Stimulated activated CD4-positive, alpha-beta T cell treated with anti-CD3 and anti-CD28 coated beads, TNF-alpha, amount 100 ng/mL, for 4 hours (primary cell): ENCODE results near the gene NEUROD1.

ENCODE experiments used
- DNase-seq, 3 experiments: peaks; one replicate each; pipeline ENCODE4 v3.0.0-alpha.2; 2020; ENCODE audit warnings: low read depth in 3 of 3

The NEUROD1 gene

DNA sequence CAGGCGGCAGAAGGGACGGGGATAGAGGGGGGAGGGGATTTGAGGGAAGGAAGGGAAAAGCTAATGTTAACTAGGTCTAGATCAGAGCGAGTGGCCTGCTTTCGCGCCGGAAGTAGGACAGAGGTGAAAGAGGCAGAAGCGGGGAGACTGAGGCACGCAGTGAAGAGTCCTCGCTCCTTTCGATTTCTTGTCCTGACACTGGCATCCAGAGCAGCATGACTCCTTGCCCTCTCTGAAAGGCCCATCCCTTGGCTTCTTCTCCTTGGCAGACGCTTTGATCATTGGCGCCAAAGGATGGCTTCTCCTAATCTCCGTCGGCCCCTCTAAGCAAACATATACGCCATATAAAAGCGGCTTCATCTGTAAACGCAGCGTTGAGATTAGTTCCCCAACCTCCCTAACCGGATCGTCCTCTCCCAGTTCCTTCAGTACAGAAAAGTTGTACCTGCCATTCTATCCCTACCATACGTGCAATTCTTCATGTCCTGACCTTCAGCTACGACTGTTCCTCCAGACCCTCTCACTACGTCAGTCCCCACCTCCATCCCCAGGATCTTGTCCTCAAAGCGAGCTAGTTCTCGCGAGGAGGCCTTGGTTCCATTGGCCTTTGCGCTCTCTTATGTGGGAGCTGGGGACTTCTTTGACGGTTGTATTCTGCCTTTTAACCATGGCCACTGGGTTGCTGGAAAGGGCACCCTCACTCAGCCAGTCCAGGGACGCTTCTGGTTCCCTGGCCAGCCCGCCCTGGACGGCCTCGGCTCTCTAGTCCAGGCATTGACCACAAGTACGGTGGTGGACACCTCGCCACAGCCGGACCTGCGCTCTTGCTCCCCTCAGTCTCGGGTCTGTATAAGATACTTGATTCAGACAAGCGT lies 857 bp upstream of the NEUROD1 start:
- DNase-seq, result no peak

DNA sequence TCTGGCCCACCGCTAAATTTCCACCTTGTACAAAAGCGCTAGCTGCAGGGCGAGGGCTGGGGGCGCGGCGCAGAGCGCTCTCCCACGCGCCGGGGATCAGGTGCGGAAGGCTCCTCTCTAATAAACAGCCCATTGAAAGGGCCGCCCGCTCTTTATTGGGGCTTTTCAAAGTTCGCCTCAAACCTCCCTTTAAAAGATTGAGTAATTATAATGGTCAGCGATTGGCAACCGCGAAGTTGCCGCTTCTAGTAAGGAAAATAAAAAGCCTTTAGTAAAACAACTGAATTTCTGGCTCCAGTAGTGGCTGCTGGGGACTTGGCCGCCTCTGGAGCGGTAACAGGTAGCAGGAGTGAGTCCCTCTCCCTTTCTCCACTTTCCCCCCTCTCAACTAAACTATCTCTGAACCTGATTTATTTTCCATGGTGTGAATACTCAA lies 755 bp downstream of the NEUROD1 start:
- no peak for DNase-seq

DNA sequence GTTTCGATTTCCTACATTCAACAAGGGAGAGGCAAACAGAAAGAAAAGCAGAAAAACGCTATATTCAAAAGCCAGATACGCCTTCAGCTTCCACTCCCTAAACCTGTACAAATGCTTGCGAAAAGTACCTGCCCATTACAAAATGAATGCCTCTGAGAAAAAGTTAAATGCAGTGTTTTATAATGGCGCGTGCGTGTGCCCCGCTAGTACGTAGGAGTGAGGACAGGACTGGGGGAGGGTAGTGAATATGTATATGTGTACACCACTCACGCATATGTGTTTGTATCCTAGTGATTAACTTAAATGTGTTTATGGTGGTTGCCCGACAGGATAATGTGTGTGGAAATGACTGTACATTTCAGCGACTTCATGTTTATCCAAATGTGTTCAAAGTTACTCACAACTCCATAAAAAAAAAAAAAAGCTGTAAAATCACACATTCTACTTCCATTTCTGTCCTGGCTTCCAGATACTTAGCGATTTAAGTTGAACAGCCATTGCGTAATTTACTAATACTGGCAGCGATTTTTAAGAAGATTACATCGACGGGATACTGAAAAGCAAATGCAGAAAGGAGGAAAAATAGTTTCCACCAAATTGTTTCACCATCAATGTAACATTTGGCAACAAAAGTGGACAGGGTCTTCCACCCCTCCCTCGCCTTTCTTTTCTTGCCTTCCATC lies 1.3 kb downstream of the NEUROD1 start:
- DNase-seq, result no peak

DNA sequence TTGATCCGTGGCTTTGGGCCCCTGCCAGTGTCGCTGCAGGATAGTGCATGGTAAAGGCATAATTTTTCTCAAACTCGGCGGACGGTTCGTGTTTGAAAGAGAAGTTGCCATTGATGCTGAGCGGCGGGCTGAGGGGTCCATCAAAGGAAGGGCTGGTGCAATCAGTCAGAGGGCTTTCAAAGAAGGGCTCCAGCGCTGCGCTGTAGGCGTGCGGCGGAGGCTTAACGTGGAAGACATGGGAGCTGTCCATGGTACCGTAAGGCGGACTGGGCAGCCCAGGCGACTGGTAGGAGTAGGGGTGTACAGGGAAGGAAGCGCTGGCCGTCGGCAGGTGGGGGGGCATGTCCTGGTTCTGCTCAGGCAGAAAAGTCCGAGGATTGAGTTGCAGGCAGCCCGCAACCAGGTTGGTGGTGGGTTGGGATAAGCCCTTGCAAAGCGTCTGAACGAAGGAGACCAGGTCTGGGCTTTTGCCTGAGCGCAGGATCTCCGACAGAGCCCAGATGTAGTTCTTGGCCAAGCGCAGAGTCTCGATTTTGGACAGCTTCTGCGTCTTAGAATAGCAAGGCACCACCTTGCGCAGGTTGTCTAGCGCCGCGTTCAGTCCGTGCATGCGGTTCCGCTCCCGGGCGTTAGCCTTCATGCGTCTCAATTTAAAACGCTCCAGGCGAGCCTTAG lies 2.3 kb downstream of the NEUROD1 start:
- peak in 2 of 3 experiments; percentile 5 to 21 for DNase-seq

DNA sequence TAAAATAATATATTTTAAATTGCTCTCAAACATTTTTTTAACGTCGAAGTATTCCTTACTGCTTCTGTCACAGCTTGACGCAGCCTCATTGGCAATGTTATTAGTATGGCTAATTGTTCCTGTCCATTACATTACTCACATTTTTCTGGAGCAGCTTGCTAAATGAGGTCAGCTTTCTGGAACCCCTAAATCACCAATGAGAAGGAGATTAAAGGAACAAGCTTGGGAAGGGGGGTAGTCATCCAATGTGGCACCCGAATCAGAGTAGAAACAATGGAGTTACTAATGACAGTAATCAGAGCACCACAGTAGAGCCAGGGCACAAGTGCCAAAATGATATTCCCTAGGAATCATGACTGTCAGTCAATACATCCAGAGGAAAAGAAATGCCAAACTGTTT lies 5.1 kb downstream of the NEUROD1 start:
- DNase-seq, result no peak

DNA sequence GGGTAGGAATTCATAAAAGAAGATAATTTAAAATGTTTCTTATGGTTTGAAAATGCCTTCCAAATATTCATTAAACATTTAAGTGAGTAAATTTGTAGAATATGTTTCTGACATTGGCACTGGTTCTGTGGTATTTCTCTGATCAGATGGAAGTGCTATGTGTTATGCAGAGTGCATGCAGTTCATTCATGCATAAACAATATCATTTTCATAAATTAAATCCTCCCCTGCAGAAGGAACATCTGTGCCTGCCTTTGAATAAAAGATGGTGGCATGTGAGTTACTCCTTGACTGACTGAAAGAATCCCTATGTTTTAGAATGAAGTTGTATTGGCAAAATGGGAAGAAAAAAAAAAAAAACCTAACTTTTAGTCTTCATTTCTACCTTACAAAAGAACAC lies 5.9 kb downstream of the NEUROD1 start:
- DNase-seq, result no peak

DNA sequence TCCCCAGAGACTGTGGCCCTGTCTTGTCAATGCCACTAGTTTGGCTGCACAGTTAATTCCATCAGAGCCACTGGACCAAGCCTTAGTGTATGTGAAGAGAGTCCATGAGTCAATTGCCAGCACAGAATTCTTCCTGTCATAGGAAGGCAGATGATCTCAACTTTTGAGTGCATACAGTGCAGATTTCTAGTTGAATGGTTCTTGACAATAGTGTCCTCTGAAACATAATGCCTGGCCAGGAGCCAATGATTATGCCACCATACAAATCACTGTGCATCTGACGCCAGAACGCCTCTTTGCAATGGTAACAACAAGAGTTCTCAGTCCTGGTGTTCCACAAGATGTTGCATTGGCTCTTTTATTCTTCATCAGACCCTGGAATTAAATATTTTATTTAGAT lies 7.1 kb downstream of the NEUROD1 start:
- DNase-seq, result no peak

DNA sequence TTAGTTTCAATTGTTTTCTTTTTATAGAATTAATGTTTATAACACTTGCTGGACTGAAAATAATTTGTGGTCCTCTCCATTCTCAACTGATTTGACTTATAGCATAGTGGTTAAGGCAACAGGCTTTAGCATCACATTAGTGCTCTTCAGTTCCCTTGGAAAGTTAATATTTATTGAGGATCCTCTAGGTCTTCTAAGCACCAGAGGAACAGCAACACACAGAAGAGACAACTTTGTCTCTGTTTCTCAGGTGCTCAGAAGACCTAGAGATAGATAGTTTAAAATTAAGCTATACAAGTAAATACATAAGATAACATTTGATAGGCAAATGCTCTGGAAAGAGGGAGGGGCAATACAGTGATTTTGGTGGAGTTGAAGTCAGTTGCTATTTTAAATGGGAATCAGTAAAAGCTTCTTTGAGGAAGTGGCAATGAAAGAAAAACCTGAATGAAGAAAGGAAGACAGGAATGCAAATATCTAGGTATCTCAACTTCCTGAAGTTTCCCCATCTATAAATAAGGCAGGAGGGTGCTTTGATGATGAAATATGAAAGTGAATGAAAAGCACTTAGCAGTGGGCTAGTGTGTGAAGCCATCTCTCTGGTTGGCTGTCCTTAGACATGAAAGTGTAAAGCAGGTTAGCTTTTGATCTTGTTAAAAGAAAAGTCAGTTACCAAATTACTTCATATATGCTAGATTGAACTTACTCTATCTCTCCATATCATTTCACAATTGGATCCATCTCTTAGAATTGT lies 7.9 kb downstream of the NEUROD1 start:
- DNase-seq, result no peak

DNA sequence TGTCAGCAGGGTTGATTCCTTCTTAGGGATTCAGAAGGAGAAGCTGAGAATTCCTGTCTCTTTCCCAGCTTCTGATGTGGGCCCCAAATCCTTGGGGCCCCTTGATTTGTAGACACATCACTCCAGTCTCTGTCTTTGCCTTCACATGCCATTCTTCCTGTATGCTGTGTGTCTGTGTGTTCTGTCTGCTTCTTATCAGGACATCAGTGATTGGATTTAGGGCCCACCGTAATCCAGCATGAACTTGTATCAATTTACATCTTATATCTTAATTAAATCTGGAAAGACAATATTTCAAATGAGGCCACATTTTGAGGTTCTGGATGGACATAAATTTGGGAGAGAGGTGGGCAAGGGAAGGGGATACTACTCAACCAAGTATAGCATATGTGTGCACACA lies 9.7 kb downstream of the NEUROD1 start:
- no peak for DNase-seq

DNA sequence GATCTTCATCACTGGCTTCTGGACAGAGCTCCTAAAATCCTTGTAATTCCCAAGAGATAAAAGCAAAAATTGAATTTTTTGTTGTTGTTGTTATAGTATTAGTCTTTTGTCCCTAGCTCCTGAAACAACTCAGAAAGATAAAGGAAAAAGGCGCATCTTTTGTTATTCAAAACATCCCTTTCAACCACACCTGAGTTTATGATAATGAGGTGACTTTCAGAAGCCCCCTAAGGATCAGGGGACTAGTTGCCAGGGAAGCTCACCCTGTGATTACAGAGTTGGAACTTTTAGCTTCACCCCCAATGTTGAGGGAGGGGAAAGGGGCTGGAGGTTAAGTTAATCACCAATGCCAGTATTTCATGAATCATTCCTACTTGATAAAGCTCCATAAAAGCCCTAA lies 13.1 kb downstream of the NEUROD1 start:
- no peak for DNase-seq

DNA sequence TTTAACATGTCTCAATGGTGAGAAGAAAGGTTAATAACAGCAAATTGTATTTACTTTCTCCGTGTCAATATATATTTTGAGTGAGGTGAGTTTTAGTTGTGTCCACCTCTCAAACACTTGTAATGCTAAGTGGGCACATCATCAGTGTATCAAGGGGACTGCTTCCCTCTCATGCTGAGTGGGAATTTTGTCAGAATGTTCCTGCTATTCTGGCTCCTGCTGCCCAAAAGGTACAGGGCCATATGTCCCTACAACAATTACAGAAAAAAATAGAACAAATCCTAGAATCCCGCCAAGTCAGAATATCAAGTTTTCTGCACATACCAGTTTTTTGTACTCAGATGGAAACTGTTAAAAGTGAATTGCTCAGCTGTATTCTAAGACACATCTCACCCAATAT lies 18.0 kb downstream of the NEUROD1 start:
- no peak for DNase-seq

DNA sequence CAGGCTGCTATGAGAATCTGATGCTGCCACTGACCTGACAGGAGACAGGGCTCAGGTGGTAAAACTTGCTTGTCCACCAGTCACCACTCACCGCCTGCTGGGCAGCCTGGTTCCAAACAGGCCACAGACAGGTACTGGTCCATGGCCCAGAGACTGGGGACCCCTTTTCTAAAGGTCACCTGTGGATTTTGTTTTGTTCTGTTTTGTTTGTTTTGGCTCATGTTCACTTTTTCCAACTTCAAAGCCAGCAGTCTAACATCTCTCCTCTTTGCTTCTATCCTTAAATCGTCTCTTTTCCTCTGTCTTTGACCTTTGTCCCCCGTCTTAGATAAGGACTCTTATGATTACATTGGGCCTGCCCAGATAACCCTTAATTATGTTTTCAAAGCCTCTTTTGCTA lies 20.1 kb downstream of the NEUROD1 start:
- no peak for DNase-seq

DNA sequence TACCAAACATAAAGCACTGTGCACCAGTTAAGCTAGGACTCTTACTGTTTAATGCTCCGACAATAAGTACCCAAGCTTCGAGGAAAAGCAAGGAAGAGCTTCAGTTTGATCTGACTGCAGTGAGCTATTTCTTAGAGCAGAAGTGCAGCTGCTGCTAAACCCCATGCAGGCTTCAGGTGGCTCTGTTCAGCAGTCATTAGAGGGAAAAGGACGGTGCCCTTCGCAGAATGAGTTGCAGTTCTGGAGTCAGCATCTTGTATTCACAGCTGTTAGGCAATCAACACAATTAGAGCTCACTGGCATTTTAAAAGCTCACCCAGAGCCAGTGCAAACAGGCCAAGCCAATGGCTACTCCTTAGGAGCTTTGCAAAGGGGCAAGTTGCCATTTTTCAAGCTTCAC lies 21.9 kb downstream of the NEUROD1 start:
- no peak for DNase-seq

DNA sequence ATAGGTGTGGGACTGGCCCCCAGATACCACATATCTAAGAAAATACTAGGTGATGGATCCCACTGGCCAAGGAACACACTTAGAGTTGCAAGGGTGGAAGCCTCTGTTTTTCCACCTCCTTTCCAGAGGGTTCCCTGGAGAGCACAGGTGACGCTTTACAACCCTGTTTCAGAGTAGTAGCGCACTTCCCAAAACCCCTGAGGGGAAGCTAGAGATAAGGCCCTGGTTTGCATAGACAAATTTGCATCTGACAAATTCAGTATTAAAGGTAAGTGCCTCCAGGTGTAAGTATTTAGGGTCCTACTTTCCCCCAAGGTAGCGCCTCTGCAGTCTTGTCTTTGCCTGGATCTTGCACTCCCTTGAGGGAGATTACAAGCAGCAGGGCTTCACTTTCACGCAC lies 22.9 kb downstream of the NEUROD1 start:
- DNase-seq, result no peak

DNA sequence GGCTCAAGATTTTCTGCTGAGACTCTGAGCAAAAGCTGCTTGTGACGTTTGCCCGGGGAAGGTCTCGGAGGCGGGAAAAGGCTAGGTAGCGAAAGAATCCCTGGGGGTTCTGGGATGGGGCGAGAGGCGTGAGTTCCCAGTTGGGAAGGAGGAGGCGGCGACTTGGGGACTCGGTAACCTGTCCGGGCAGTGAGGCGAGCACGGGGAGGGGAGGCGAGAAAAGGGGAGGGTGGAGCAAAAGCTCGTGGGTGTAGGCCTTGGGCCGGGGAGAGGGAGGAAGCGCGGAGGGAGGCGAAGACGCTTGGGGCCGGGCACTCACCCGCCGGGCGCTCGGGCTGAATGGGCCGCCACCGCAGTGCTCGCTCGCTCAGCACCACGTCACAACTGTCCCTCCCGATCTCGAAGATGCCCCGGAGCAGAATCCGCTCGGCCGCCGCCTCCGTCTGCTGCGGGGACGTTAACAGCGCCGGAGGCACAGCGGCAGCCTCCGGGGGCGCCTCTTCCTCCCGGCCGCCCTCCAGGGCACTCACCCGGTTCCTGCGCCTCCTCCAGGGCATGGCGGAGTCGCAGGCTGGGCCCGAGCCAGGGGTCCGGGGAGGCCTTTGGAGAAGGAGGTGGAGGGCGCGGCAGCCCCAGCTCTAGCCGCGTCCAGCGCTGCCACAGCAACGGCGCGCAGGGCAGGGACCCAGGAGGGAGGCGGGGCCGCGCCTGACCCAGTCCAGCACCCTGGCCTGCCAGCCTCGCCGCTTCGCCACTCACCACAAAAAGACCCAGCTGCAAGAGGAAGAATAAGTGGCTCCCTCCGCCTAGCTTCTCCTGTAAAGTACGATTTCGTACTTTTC lies 23.6 kb downstream of the NEUROD1 start, which contains the start of gene CERKL:
CERKL (minus strand) TSS at position 656 of the 842 bp plus-strand sequence; CDS start at position 557, 99 bp downstream.
- no peak for DNase-seq

DNA sequence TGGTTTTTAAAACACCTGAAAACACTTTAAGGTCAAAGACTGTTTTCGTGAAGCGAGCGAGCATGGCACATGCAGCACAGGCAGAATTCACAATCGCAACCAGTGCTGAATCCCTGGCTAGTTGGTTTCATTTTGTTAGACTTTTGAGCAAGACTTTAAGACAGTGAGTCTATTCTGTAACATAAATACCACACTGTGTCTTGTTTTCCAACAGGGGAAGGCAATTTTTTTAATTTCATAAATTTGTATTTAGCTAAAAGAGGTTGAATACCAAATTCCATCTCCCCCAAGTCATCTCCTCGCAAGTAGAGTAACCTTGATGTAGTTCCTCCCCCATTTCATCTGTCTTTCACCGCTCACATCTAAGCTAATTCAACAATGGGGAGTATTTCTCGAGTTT lies 24.8 kb downstream of the NEUROD1 start:
- DNase-seq, result no peak

DNA sequence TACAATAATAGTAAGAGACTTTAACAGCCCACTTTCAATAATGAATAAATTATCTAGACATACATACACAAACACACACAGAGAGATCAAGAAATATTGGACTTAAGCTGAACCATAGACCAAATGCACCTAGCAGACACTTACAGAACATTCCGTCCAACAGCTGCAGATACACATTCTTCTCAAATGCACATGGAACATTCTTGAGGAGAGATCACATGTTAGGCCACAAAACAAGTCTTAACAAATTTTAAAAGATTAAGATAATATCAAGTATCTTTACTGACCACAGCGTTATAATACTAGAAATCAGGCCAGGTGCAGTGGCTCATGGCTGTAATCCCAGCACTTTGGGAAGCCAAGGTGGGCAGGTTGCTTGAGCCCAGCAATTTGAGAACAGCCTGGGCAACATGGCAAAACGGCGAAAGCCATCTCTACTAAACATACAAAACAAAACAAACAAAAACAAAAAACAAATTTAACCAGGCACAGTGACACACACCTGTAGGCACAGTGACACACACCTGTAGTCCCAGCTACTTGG lies 30.8 kb downstream of the NEUROD1 start:
- DNase-seq, result no peak

DNA sequence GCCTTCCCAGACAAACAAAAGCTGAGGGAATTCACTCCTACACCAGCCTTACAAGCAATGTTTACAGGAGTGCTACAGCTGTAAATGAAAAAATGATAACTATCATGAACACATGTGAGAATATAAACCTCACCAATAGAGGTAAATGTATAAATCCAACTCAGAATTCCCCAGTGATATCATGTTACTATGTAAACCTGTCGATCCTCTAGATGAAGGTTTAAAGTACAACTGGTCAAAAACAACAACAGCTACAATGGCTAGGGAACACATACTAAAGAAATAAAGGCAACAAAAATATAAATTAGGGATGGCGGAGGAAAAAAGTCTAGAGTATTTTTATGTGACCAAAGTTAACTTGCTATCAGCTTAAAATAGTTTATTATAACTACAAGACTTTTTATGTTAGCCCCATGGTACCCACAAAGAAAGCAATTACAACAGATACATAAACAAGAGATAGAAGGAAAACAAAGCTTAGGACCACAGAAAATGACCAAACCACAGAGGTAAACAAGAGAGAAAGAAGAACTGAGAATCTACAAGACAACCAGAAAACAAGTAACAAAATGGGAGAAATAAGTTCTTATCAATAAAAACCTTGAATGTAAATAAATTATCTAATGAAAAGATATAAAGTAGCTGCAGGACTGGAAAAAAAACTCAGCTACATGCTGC lies 31.7 kb downstream of the NEUROD1 start:
- DNase-seq, result no peak

DNA sequence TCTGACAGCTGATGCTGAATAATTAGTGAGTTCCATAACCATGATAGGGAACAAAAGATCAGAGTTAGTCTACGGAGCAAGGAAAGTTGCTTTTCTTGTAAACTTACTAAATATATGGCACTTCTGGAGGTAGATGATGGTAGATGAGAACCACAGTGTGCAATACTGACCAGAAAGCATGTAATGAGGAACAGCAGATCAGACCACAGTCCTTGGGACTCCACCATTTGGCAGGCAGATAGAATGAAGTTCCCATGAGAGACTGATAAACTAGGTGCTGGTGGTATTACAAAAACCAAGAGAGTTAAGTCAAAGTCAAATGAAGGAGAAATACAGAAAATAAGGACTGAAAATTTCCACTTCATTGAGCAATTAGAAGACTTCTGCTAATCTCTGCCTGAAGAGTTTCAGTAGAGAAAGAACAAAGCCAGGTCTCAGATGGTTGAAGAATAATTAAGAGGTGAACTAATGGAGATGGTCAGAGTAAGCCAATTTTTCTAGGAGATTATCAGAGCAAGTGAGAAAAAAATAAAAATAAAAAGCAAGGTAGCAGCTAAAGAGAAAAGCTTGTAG lies 33.8 kb downstream of the NEUROD1 start:
- no peak for DNase-seq

DNA sequence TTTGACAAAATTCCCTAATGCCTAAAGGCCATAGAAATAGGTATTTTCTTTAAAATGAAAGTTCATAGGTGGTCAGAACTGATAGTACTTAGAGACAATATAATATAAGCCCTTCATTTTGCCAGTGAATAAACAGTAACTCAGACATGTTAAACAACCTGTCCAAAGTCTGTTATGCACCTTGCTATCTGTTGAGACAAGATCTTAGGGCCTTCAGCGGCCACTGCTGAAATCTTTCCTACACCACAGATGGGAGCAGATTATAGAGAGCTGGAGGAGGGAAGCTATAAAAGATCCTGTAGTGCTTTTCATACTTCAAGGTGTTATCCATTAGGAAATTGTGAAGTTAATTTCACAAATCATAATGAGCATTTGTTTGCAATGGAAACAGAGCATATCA lies 37.2 kb downstream of the NEUROD1 start:
- DNase-seq, result no peak
